Measurements from ENCODE around the gene CATSPER3. TPM values are rescaled to one million over a fixed set of nuclear protein-coding genes. Genes with fewer than 3 reads are reported as not detected.

The CATSPER3 gene
- total and polyA plus RNA-seq, 2 experiments from 2014 or later, result 0.11 to 0.14 TPM

DNA sequence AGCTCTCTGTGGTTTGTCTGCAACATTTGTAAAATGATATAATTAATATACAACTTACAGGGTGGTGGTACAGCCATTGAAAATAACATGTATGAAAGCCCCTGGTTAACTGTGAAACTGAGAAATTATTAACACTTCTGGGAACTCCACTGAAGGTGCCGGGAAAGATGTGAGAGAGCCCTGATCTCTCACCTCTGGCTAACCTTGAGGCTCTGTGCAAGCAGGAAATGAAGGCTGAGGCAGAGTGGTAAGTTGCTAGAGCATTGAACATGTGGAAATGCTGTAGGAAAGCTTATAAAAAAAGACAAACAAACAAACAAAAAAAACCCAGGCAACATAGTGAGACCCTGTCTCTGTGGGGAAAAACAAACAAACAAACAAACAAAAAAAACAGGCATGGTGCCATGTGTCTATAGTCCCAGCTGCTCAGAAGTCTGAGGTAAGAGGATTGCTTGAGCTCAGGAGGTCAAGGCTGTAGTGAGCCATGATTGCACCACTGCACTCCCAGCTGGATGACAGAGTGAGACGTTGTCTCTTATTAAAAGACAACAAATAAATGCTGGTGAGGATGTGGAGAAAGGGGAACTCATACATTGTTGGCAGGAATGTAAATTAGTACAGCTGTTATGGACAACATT lies 7.5 kb downstream of the CATSPER3 start:
- no peak overlapping the region for H3K4me3 ChIP-seq
- TF ChIP-seq EZH2 (IDR thresholded peaks at IDR 0.05; ENCODE audit: insufficient read depth, poor library complexity, severe bottlenecking), result no peak
- no peak for TF ChIP-seq EZH2phosphoT487 (IDR thresholded peaks at IDR 0.05; ENCODE audit: insufficient read depth, low read depth)
- no peaks in the 10 kb centered on the region for H3F3A ChIP-seq (ENCODE audit: insufficient read depth)
- 89 to 96% methylated on average over 2 of the region's 2 CpGs for WGBS, 2 experiments (ENCODE audit: low coverage in 1 of 2, low lambda C conversion rate in 2 of 2, missing lambda C conversion rate in 2 of 2)
- H3K9me3 ChIP-seq (ENCODE audit: low read depth), result no peaks in the 10 kb centered on the region
- no peak overlapping the region for H3K27ac ChIP-seq
- in situ Hi-C loops (cut with MboI), result no loop called here
- H3K9ac ChIP-seq, result no peak overlapping the region
- H3K9me2 ChIP-seq (ENCODE audit: insufficient read depth), result no peaks in the 10 kb centered on the region; the same call in 1 of the 2 replicates
- H4K20me1 ChIP-seq (ENCODE audit: insufficient read depth), result no peaks in the 10 kb centered on the region
- peak; percentile 3 for DNase-seq
- no peak overlapping the region for H2AFZ ChIP-seq
- no peaks in the 10 kb centered on the region for H3K36me3 ChIP-seq (ENCODE audit: low read depth)
- H3K27me3 ChIP-seq (replicated peaks; ENCODE audit: insufficient read depth), result no peaks in the 10 kb centered on the region
- no peaks in the 10 kb centered on the region for H3K4me1 ChIP-seq (ENCODE audit: insufficient read depth)
- H3K79me2 ChIP-seq (ENCODE audit: insufficient read depth), result no peaks in the 10 kb centered on the region
- H3K4me2 ChIP-seq (ENCODE audit: unreplicated experiment), result no peak overlapping the region

DNA sequence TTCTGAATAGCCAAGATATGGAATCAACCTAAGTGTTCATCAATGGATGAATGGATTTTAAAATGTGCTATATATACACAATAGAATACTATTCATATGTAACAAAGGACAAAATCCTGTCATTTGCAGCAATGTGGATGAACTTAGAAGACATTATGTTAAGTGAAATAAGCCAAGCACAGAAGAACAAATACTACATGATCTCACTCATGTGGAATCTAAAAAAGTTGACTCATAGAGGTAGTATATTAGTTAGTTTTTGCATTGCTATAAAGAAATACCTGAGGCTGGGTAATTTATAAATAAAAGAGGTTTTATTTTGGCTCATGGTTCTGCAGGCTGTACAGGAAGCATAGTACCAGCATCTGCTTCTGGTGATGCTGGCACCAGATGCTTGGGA lies 8.1 kb downstream of the CATSPER3 start:
- H2AFZ ChIP-seq, result no peak overlapping the region
- TF ChIP-seq EZH2 (IDR thresholded peaks at IDR 0.05; ENCODE audit: insufficient read depth, poor library complexity, severe bottlenecking), result no peak
- no peaks in the 10 kb centered on the region for H3K4me1 ChIP-seq (ENCODE audit: insufficient read depth)
- H3K36me3 ChIP-seq (ENCODE audit: low read depth), result no peaks in the 10 kb centered on the region
- H3K4me3 ChIP-seq, result no peak overlapping the region
- H3K79me2 ChIP-seq (ENCODE audit: insufficient read depth), result no peaks in the 10 kb centered on the region
- H4K20me1 ChIP-seq (ENCODE audit: insufficient read depth), result no peaks in the 10 kb centered on the region
- no peak overlapping the region for H3K27ac ChIP-seq
- no peak overlapping the region for H3K4me2 ChIP-seq (ENCODE audit: unreplicated experiment)
- H3K9ac ChIP-seq, result no peak overlapping the region
- no peaks in the 10 kb centered on the region for H3F3A ChIP-seq (ENCODE audit: insufficient read depth)
- DNase-seq, result no peak
- in situ Hi-C loops (cut with MboI), result no loop called here
- no peaks in the 10 kb centered on the region for H3K27me3 ChIP-seq (replicated peaks; ENCODE audit: insufficient read depth)
- no peaks in the 10 kb centered on the region; the same call in 1 of the 2 replicates for H3K9me2 ChIP-seq (ENCODE audit: insufficient read depth)
- H3K9me3 ChIP-seq (ENCODE audit: low read depth), result no peaks in the 10 kb centered on the region

DNA sequence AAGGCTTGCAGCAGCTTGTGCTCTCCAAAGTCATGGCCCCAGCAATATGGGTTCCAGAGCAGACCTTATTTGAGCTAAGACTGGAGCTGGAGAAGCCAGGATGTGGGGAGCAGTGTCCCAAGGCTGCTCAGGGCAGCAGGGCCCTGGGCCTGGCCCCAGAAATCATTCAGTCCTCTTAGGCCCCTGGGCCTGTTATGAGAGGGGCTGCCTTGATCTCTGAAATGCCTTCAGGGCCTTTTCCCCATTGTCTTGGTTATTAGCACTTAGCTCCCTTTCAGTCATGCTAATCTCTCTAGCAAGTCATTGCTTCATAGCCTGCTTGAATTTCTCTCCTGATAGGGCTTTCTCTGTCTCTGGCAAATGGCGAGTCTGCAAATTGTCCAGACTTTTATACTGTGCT lies 9.1 kb downstream of the CATSPER3 start:
- no peak for TF ChIP-seq EZH2 (IDR thresholded peaks at IDR 0.05; ENCODE audit: insufficient read depth, poor library complexity, severe bottlenecking)
- TF ChIP-seq EZH2phosphoT487 (IDR thresholded peaks at IDR 0.05; ENCODE audit: insufficient read depth, low read depth), result no peak

DNA sequence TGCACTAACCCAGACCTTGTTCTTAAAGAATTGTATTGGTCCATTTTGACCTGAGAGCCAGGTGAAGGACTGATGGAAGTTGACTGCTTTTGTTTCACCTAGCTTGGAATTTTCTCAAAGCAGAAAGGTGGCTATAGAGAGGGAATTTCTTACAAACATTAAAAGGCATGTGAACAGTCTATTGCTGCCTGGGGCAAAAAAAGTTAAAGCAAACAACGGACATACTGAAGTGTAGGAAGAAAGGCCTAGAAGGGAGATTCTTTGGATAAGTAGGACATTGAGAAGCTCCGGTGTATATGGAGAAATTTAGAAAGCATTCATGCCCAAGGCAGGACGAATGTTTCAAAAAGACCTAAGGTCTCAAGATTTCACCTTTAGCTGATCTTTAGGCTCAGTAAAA lies 11.7 kb downstream of the CATSPER3 start:
- H3K9me3 ChIP-seq (ENCODE audit: low read depth), result no peaks in the 10 kb centered on the region
- H3K27me3 ChIP-seq (replicated peaks; ENCODE audit: insufficient read depth), result no peaks in the 10 kb centered on the region
- H3F3A ChIP-seq (ENCODE audit: insufficient read depth), result no peaks in the 10 kb centered on the region
- no peak overlapping the region for H3K4me2 ChIP-seq (ENCODE audit: unreplicated experiment)
- no peak for DNase-seq
- in situ Hi-C loops (cut with MboI), result no loop called here
- no peaks in the 10 kb centered on the region for H3K79me2 ChIP-seq (ENCODE audit: insufficient read depth)
- H3K36me3 ChIP-seq (ENCODE audit: low read depth), result no peaks in the 10 kb centered on the region
- no peak overlapping the region for H3K9ac ChIP-seq
- H3K4me3 ChIP-seq, result no peak overlapping the region
- H2AFZ ChIP-seq, result no peak overlapping the region
- H3K9me2 ChIP-seq (ENCODE audit: insufficient read depth), result no peaks in the 10 kb centered on the region
- no peaks in the 10 kb centered on the region for H4K20me1 ChIP-seq (ENCODE audit: insufficient read depth)
- TF ChIP-seq EZH2phosphoT487 (IDR thresholded peaks at IDR 0.05; ENCODE audit: insufficient read depth, low read depth) (no peak), EZH2 (IDR thresholded peaks at IDR 0.05; ENCODE audit: insufficient read depth, poor library complexity, severe bottlenecking) (no peak)
- no peaks in the 10 kb centered on the region for H3K4me1 ChIP-seq (ENCODE audit: insufficient read depth)
- H3K27ac ChIP-seq, result no peak overlapping the region
- 74 to 75% methylated on average over 3 of the region's 3 CpGs for WGBS, 2 experiments (ENCODE audit: low coverage in 1 of 2, low lambda C conversion rate in 2 of 2, missing lambda C conversion rate in 2 of 2)

More for the DNA sequence above, 9.1 kb downstream of the CATSPER3 start:
- Histone ChIP-seq H3F3A (ENCODE audit: insufficient read depth) (no peaks in the 10 kb centered on the region), H3K9me3 (ENCODE audit: low read depth) (no peaks in the 10 kb centered on the region), H3K27ac (no peak overlapping the region), H3K27me3 (replicated peaks; ENCODE audit: insufficient read depth) (no peaks in the 10 kb centered on the region), H3K4me1 (ENCODE audit: insufficient read depth) (no peaks in the 10 kb centered on the region), H2AFZ (no peak overlapping the region), H4K20me1 (ENCODE audit: insufficient read depth) (no peaks in the 10 kb centered on the region), H3K79me2 (ENCODE audit: insufficient read depth) (no peaks in the 10 kb centered on the region), H3K9me2 (ENCODE audit: insufficient read depth) (no peaks in the 10 kb centered on the region; the same call in 1 of the 2 replicates), H3K9ac (no peak overlapping the region), H3K4me3 (no peak overlapping the region), H3K36me3 (ENCODE audit: low read depth) (no peaks in the 10 kb centered on the region), H3K4me2 (ENCODE audit: unreplicated experiment) (no peak overlapping the region)
- in situ Hi-C loops (cut with MboI), result no loop called here
- no peak for DNase-seq
- WGBS, 2 experiments (ENCODE audit: low coverage in 1 of 2, low lambda C conversion rate in 2 of 2, missing lambda C conversion rate in 2 of 2), result 74 to 84% methylated on average over 1 of the region's 1 CpG

DNA sequence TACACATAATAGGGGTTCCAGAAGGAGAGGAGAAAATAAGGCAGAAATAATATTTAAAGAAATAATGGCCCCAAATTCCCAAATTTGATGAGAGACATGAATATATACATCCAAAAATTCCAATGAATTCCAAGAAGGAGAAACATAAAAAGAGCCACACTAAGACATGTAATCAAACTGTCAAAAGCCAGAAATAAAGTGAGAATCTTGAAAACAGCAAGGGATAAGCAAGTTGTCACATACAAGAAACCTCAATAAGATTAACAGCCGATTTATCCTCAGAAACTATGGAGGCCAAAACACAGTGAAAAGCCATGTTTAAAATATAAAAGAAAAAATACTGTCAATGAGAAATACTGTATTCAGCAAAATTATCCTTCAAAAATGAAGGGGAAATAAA lies 14.5 kb downstream of the CATSPER3 start:
- WGBS, 2 experiments (ENCODE audit: low coverage in 1 of 2, low lambda C conversion rate in 2 of 2, missing lambda C conversion rate in 2 of 2), result 87 to 94% methylated on average over 1 of the region's 1 CpG
- Histone ChIP-seq H3K9me2 (ENCODE audit: insufficient read depth) (no peaks in the 10 kb centered on the region), H3K27ac (no peak overlapping the region), H3F3A (ENCODE audit: insufficient read depth) (no peaks in the 10 kb centered on the region), H3K4me3 (no peak overlapping the region), H4K20me1 (ENCODE audit: insufficient read depth) (no peaks in the 10 kb centered on the region), H3K79me2 (ENCODE audit: insufficient read depth) (no peaks in the 10 kb centered on the region), H3K9ac (no peak overlapping the region), H3K4me2 (ENCODE audit: unreplicated experiment) (no peak overlapping the region), H3K36me3 (ENCODE audit: low read depth) (no peaks in the 10 kb centered on the region), H3K4me1 (ENCODE audit: insufficient read depth) (no peaks in the 10 kb centered on the region), H3K9me3 (ENCODE audit: low read depth) (no peaks in the 10 kb centered on the region), H2AFZ (no peak overlapping the region), H3K27me3 (replicated peaks; ENCODE audit: insufficient read depth) (no peaks in the 10 kb centered on the region)
- DNase-seq, result peak; percentile 16
- TF ChIP-seq EZH2phosphoT487 (IDR thresholded peaks at IDR 0.05; ENCODE audit: insufficient read depth, low read depth) (no peak), EZH2 (IDR thresholded peaks at IDR 0.05; ENCODE audit: insufficient read depth, poor library complexity, severe bottlenecking) (no peak)
- in situ Hi-C loops (cut with MboI), result no loop called here

Data from GM23248 (cell line).